ENCODE measurements around the gene CD14.
"Not testable (repeated sequence)": the region's sequence is repeated elsewhere in the genome, so short reads cannot be mapped to it uniquely, and the experiment has no call there.

The CD14 gene

GRCh38 chr5:140593070-140593469 is 39.9 kb downstream of the CD14 start:
- not testable (repeated sequence) for DNase-seq

- no peak for DNase-seq
These were observed 41.1 kb downstream of the CD14 start for GRCh38 chr5:140591747-140592372.

- DNase-seq: no peak
These were observed 42.1 kb downstream of the CD14 start for GRCh38 chr5:140590861-140591260.

GRCh38 chr5:140588311-140589070 is 44.5 kb downstream of the CD14 start:
- DNase-seq: no peak

GRCh38 chr5:140587495-140587894 is 45.5 kb downstream of the CD14 start:
- DNase-seq: no peak

Data from SIG-M5 (cell line).